DMS153 (cell line): ENCODE measurements around the gene APLF.
"Not testable (repeated sequence)": the region's sequence is repeated elsewhere in the genome, so short reads cannot be mapped to it uniquely, and the experiment has no call there.

Source experiments
- DNase-seq: peaks from one replicate; lab custom pipeline; 2025; lab: John Stamatoyannopoulos, UW

Gene APLF

GRCh38 chr2:68529651-68530050 lies 62.3 kb downstream of the APLF start:
- not testable (repeated sequence) for DNase-seq

GRCh38 chr2:68536000-68536399 lies 68.6 kb downstream of the APLF start:
- no peak for DNase-seq

GRCh38 chr2:68537011-68537410 lies 69.6 kb downstream of the APLF start:
- no peak for DNase-seq

GRCh38 chr2:68537809-68538208 lies 70.4 kb downstream of the APLF start:
- DNase-seq, result no peak

- DNase-seq, result no peak
Measured at GRCh38 chr2:68544811-68545210, 77.4 kb downstream of the APLF start.

- DNase-seq, result no peak
Measured at GRCh38 chr2:68548396-68548795, 81.0 kb downstream of the APLF start.

- no peak for DNase-seq
Measured at GRCh38 chr2:68553098-68553497, 85.7 kb downstream of the APLF start.

GRCh38 chr2:68555425-68556206 lies 88.2 kb downstream of the APLF start:
- not testable (repeated sequence) for DNase-seq

GRCh38 chr2:68556381-68556780 lies 89.0 kb downstream of the APLF start:
- DNase-seq, result no peak

- no peak for DNase-seq
Measured at GRCh38 chr2:68558576-68558975, 91.2 kb downstream of the APLF start.

GRCh38 chr2:68559692-68560091 lies 92.3 kb downstream of the APLF start:
- no peak for DNase-seq

GRCh38 chr2:68560545-68560944 lies 93.2 kb downstream of the APLF start:
- no peak for DNase-seq

GRCh38 chr2:68561372-68561771 lies 94.0 kb downstream of the APLF start:
- no peak for DNase-seq

GRCh38 chr2:68562934-68563333 lies 95.5 kb downstream of the APLF start:
- no peak for DNase-seq

- DNase-seq, result no peak
Measured at GRCh38 chr2:68564426-68564825, 97.0 kb downstream of the APLF start.

- no peak for DNase-seq
Measured at GRCh38 chr2:68565273-68565672, 97.9 kb downstream of the APLF start.

- no peak for DNase-seq
Measured at GRCh38 chr2:68565858-68566257, 98.5 kb downstream of the APLF start.

- no peak for DNase-seq
Measured at GRCh38 chr2:68566362-68566761, 99.0 kb downstream of the APLF start.

- DNase-seq, result no peak
Measured at GRCh38 chr2:68568116-68568515, 100.7 kb downstream of the APLF start.

- DNase-seq, result no peak
Measured at GRCh38 chr2:68569604-68570003, 102.2 kb downstream of the APLF start.

GRCh38 chr2:68570434-68570833 lies 103.0 kb downstream of the APLF start:
- DNase-seq, result not testable (repeated sequence)

GRCh38 chr2:68574202-68574791 lies 106.9 kb downstream of the APLF start:
- no peak for DNase-seq

GRCh38 chr2:68577183-68577582 lies 109.8 kb downstream of the APLF start:
- DNase-seq, result no peak

GRCh38 chr2:68579689-68580088 lies 112.3 kb downstream of the APLF start:
- DNase-seq, result no peak
